Activated T-helper 1 cell treated with anti-CD3 and anti-CD28 coated beads, Interleukin-12 subunit alpha, Interleukin-12 subunit beta, Interleukin-2, Interleukin-4 antibody, amounts not matched to agents 30 ng/mL and 10 ng/mL and 1 ng/mL, durations not matched to agents 14 hours and 24 hours and 36 hours (primary cell): ENCODE data around the gene RERE. TPM values are rescaled to one million over a fixed set of nuclear protein-coding genes. Genes with fewer than 3 reads are reported as not detected.
"Not testable (repeated sequence)": the region's sequence is repeated elsewhere in the genome, so short reads cannot be mapped to it uniquely, and the experiment has no call there.

Experiments
- DNase-seq: peaks from one replicate; pipeline ENCODE4 v3.0.0; 2021; ENCODE audit warnings: low spot score
- H3K27ac Mint-ChIP-seq: one replicate; pipeline ENCODE4 v1.8.0; 2021; ENCODE audit warnings: mild to moderate bottlenecking, mixed read lengths
- H3K27me3 Mint-ChIP-seq: one replicate; pipeline ENCODE4 v1.8.0; 2022; ENCODE audit warnings: mild to moderate bottlenecking, moderate library complexity, mixed read lengths; ENCODE audit not compliant: insufficient read depth
- H3K36me3 Mint-ChIP-seq: one replicate; pipeline ENCODE4 v1.8.0; 2021; ENCODE audit warnings: low read depth, mixed read lengths
- H3K4me1 Mint-ChIP-seq: one replicate; pipeline ENCODE4 v1.8.0; 2021; ENCODE audit warnings: low read depth, mixed read lengths
- H3K4me3 Mint-ChIP-seq: one replicate; pipeline ENCODE4 v1.8.0; 2021; ENCODE audit warnings: mild to moderate bottlenecking, moderate library complexity, mixed read lengths
- H3K9me3 Mint-ChIP-seq: one replicate; pipeline ENCODE4 v1.8.0; 2021; ENCODE audit warnings: mixed read lengths
- intact Hi-C: fragments of 100-400 bp; cut with micrococcal nuclease; formaldehyde crosslinking; loops from one replicate; pipeline ENCODE4 v1.15.1; 2024
- total RNA-seq: library from RNA; stranded (reverse); gene quantifications from 2 replicates; pipeline ENCODE4 v1.2.3, GENCODE V29; 2022

RERE gene
- total RNA-seq, 1 donor from 2014 or later: 82.0 TPM

DNA sequence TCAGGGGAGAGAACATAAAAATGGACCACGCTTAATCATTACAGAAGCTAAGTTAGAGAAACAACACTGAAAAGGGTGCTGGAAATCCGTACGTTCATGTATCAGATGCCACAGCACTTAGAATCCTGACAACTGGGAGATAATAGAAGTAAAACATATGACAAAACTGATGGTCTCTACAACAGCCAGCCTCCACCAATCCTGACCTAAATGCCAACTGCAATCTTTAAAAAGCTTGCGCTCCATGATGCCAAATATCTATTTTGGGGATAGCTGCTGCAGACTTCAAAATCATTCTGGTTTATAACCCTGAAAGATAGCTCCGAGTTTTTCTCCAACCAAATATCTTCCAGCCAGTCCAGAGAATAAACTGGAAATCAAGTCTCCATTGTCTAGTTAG, 178.3 kb downstream of the RERE start:
- no peaks in the 10 kb centered on the region for H3K27me3 Mint-ChIP-seq
- intact Hi-C loops: no loop called here
- H3K9me3 Mint-ChIP-seq: no peaks in the 10 kb centered on the region
- no peak overlapping the region for H3K4me3 Mint-ChIP-seq
- DNase-seq: no peak
- H3K36me3 Mint-ChIP-seq: peaks cover 9% of the 10 kb centered on the region
- H3K4me1 Mint-ChIP-seq: peaks cover 17% of the 10 kb centered on the region
- no peak overlapping the region for H3K27ac Mint-ChIP-seq

DNA sequence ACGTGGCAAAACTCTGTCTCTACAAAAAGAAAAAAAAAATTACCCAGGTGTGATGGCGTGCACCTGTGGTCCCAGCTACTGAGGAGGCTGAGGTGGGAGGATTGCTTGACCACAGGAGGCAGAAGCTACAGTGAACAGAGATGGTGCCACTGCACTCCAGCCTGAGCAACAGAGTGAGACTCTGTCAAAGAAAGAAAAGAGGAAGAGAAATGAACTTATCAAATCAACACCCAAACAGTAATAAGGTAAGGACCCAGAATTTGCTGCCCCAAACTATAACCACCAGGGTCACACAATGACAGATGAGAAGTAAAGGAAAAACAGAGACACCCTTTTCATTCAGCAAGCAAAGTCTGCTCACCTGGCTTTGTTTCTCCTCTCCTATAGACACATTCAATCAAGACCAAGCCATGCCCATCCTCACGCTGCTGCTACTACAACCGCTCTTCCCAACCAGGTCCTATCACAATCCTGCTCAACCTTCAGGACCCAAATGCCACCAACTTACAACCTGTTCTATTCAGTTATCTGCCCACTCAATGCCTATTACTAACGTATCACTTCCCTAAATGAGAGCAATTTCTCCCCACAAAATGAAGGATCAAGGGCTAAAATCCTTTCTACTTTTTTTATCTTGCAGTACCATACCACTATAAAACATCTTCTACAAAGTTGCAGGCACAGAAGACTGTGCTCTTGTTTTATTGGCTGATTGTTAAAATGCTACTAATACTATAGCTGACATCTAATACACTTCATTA, 183.5 kb downstream of the RERE start:
- intact Hi-C loops: no loop called here
- DNase-seq: no peak

DNA sequence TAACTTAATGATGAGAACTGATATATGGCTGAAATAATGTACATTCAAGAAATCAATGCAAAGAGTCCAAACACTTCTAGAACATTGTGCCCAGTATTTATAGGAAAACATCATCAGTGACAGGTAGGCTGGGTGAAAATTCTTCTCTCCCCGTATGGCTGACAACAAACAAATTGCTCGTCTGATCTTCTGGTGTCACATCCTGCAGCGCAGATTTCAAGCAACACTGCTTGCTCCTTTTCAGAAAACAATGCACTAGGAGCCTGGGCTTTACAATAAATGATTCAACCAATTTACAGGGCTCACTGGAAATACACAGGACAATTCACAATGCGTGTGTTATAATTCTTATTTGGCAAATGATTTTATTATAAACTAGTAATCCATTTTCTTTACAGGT, 185.3 kb downstream of the RERE start:
- intact Hi-C loops: no loop called here
- peaks cover 9% of the 10 kb centered on the region for H3K36me3 Mint-ChIP-seq
- H3K27me3 Mint-ChIP-seq: no peaks in the 10 kb centered on the region
- no peak for DNase-seq
- no peak overlapping the region for H3K27ac Mint-ChIP-seq
- peaks cover 38% of the 10 kb centered on the region for H3K4me1 Mint-ChIP-seq
- no peak overlapping the region for H3K4me3 Mint-ChIP-seq
- no peaks in the 10 kb centered on the region for H3K9me3 Mint-ChIP-seq

More for the DNA sequence above, 183.5 kb downstream of the RERE start:
- peaks cover 9% of the 10 kb centered on the region for H3K36me3 Mint-ChIP-seq
- H3K27me3 Mint-ChIP-seq: no peaks in the 10 kb centered on the region
- peaks cover 36% of the 10 kb centered on the region for H3K4me1 Mint-ChIP-seq
- H3K27ac Mint-ChIP-seq: no peak overlapping the region
- no peaks in the 10 kb centered on the region for H3K9me3 Mint-ChIP-seq
- H3K4me3 Mint-ChIP-seq: no peak overlapping the region

DNA sequence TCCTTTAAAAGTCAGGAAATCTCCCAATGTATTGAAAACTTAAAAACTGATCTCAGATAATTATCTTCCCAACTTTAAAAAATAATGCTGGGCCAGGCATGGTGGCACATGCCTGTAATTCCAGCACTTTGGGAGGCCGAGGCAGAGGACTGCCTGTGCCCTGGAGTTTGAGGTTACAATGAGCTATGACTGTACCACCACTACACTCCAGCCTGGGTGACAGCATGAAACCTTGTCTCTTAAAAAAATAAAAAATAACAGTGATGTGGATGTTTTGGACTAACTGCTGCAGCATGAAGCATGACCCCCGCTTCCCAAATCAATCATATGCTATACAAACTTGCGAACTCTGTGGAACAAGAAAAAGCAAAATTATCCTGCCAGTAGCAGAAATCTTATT, 186.3 kb downstream of the RERE start:
- Mint-ChIP-seq H3K4me3 (no peak overlapping the region), H3K9me3 (no peaks in the 10 kb centered on the region), H3K27ac (no peak overlapping the region), H3K27me3 (no peaks in the 10 kb centered on the region), H3K4me1 (peaks cover 47% of the 10 kb centered on the region), H3K36me3 (peaks cover 9% of the 10 kb centered on the region)
- intact Hi-C loops: no loop called here
- no peak for DNase-seq

DNA sequence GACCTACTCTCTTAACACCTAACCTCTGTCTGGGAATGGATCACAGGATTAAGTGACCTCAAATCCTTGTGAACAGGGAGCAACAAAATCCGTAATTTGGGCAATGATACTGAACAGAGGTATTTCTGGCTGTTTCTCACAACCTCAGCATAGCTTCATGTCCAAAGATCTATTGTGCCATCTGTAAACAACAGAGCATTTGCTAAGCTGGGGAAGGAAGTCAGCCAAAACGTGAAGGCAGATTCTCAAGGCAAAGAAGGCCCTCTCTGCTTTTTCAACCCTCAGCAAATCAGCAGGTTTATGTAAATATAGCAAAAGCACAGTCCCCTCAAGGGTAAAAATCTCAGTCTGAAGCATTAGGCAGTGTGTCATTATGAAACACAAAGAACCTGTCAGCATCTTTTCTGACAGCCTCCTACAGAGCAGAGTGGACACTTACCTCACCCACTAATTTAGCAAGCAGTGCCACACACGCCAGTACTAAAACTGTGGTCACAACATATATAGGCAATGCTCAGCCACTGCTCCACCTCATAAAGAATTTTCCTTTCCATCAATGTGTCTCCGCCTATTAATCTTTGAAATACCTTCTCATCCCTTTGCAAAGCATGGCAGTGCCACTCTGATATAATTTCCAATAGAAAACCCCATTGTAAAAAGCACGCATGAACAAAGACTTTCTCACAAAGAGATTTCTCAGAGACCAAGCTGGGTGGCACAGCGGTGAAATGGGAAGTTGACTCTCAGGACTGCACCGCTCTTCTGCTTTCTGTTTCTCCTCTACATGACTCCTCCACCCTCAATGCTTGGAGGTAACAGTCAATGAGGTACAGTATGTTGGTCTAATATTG, 188.0 kb downstream of the RERE start:
- DNase-seq: no peak
- Mint-ChIP-seq H3K9me3 (no peaks in the 10 kb centered on the region), H3K36me3 (peaks cover 7% of the 10 kb centered on the region), H3K4me3 (no peak overlapping the region), H3K4me1 (peaks cover 62% of the 10 kb centered on the region), H3K27ac (peak overlapping the region; percentile 2), H3K27me3 (no peaks in the 10 kb centered on the region)
- intact Hi-C loops: loop anchor here (2.0 kb wide), 1 partner anchor 17 kb away; no protein-coding TSS in a partner anchor

DNA sequence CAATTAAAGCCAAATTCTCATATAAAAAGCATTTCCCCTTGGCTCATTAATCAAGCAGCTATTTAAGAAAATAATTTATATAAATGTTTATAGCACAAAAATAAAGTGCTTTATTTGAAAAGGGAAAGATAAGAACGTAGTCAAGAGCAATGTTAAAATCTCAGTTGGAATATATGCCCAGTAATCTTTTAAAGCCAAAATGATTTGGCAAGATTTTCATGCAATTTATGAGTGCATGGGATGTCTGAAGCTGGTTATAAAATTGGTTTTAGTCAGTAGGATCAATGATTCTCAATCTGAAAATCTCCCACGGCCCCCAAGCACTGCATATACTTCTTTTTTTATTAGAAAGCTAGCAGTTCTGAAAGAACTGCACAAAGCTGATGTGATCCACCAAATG, 188.8 kb downstream of the RERE start:
- Mint-ChIP-seq H3K27me3 (no peaks in the 10 kb centered on the region), H3K9me3 (no peaks in the 10 kb centered on the region), H3K4me3 (no peak overlapping the region), H3K27ac (no peak overlapping the region), H3K4me1 (peaks cover 62% of the 10 kb centered on the region), H3K36me3 (peaks cover 7% of the 10 kb centered on the region)
- DNase-seq: no peak
- intact Hi-C loops: loop anchor here (2.0 kb wide), 1 partner anchor 18 kb away; no protein-coding TSS in a partner anchor

DNA sequence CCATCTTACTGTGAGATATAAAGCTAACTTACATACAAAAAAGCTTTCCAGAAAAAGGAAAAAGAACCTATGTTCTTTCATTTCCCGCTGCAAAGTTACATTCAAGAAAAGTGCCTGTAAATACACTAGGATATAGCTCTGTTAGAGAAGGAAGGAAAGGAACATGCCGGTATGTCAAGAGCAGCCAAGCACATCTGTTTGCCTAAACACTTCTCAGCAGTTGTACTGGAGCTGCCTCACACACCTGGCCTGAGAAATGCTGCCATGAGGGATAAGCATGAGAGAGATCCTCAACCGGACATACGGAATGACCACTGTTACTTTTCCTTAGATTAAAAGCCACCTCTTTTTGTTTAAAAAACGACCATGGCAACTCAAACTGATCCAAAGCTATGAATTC, 189.7 kb downstream of the RERE start:
- no peak for DNase-seq
- H3K36me3 Mint-ChIP-seq: peaks cover 9% of the 10 kb centered on the region
- no peak overlapping the region for H3K27ac Mint-ChIP-seq
- no peaks in the 10 kb centered on the region for H3K9me3 Mint-ChIP-seq
- intact Hi-C loops: loop anchor here (2.0 kb wide), 1 partner anchor 19 kb away; no protein-coding TSS in a partner anchor
- no peak overlapping the region for H3K4me3 Mint-ChIP-seq
- H3K4me1 Mint-ChIP-seq: peaks cover 64% of the 10 kb centered on the region
- no peaks in the 10 kb centered on the region for H3K27me3 Mint-ChIP-seq

DNA sequence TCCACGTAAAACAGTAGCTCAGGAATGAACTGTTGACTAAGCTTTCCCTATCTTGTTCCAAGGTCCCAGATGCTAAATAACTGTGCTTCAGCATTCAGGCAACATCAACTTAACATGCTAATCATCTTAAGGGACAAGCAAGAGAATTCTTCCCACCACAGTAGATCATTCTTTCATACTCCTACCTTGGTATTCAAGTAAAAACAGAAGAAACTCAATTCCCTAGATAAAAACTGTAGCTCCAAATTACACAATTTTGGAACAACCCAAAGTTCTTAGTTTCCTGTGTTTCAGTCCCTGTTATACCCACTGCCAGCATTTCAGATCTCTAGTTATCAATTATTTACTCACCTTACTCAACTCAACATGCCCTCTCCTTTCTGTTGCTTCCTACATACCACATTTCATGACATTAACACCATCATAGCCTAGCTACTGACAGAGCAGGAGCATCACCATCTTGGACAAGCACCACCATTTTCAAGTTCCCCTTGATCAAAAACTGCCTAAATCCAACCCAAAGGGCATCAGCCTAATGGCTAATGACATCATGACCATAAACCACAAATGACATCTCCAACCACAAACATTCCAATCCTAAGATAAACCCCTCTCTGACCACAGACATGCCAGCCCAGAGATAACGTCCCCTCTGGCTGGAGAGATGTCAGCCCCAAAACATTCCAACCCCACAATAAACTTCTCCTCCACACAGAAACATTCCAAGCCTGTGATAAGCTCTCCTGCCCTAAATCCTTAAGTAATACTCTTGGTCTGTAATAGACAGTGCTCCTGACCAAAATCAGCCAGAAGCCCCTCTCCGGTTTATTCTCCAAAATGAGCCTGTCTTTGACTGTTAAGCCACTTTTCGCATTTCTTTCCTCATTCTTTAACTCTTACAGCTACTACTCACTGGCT, 191.2 kb downstream of the RERE start:
- intact Hi-C loops: no loop called here
- no peaks in the 10 kb centered on the region for H3K27me3 Mint-ChIP-seq
- peaks cover 55% of the 10 kb centered on the region for H3K4me1 Mint-ChIP-seq
- no peak overlapping the region for H3K4me3 Mint-ChIP-seq
- no peak overlapping the region for H3K27ac Mint-ChIP-seq
- no peaks in the 10 kb centered on the region for H3K9me3 Mint-ChIP-seq
- DNase-seq: no peak
- peaks cover 8% of the 10 kb centered on the region for H3K36me3 Mint-ChIP-seq

DNA sequence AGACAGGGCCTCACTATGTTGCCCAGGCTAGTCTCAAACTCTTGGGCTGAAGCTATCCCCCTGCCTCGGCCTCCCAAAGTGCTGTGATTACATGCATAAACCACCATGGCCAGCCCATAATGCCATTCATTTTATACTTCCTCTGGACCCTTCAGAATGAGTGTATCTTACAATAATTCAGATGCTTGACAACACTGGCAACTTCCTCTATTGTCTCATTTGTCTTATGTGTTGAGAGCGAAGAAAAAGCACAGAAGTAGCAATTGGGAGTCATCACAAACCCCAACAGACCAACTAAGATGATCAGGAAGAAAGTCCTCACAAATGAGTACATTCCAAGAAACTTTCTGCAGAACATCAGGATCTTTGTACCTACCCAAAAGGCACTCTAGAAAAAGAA, 191.9 kb downstream of the RERE start:
- H3K4me3 Mint-ChIP-seq: no peak overlapping the region
- intact Hi-C loops: no loop called here
- peaks cover 53% of the 10 kb centered on the region for H3K4me1 Mint-ChIP-seq
- DNase-seq: no peak
- no peak overlapping the region for H3K27ac Mint-ChIP-seq
- no peaks in the 10 kb centered on the region for H3K9me3 Mint-ChIP-seq
- no peaks in the 10 kb centered on the region for H3K27me3 Mint-ChIP-seq
- peaks cover 8% of the 10 kb centered on the region for H3K36me3 Mint-ChIP-seq

DNA sequence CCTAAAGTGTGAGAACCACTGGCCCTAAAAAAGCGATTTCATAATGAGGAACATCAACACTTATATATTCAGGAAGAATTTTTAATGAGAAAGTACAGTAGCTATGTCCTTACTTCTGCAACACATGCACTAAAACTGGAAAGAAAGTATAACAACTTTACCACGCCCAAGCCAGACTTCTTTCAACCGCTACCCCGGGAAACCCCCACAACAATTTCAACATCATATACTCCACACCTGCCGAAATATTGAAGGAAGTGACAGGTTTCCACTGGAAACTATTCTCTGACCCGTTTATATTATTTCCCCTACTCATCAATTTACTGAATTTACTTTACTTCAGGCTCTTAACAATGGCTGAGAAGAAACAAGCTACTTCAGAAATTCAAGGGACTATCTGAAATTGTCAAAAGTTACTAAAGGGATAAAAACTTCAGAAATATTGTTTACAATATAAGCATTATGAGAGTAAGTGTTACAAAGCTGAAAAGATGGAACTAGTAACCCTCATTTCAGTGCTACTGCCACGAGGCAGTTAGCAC, 193.7 kb downstream of the RERE start:
- intact Hi-C loops: loop anchor here (1.0 kb wide), 2 partner anchors 19 to 26 kb away; no protein-coding TSS in a partner anchor

DNA sequence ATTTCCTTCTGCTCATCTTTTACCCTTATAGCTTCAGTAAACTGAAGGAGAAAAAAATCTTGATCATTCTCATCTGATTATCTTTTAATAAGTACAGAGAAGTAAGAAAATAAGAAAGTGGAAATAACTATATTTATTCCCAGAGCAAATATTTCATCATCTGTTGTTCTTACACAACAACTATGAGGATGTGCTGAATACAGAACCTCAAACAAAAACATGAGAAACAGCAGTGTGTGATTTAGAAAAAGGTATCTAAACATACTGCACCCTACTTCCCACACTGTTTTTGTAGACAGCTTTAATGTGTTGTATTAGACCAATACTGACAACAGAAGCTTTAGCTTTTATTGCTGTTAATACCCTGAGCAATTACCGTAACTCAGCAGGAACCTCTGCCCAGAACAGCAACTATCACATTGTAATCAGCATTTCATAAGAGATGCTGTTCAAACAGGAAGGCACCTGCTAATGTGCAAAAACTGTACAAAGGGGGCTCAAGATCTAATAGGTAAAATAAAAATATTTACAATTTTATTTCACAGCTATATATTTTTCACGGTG, 195.6 kb downstream of the RERE start:
- H3K9me3 Mint-ChIP-seq, H3K27me3 Mint-ChIP-seq, DNase-seq, H3K27ac Mint-ChIP-seq, H3K36me3 Mint-ChIP-seq, intact Hi-C loops, H3K4me3 Mint-ChIP-seq: not testable (repeated sequence)
- H3K4me1 Mint-ChIP-seq: peaks cover 48% of the 10 kb centered on the region

More for the DNA sequence above, 193.7 kb downstream of the RERE start:
- not testable (repeated sequence) for H3K36me3 Mint-ChIP-seq, H3K9me3 Mint-ChIP-seq, H3K27me3 Mint-ChIP-seq
- peak; percentile 19 for DNase-seq
- Mint-ChIP-seq H3K27ac (peak overlapping the region; percentile 75), H3K4me3 (peak overlapping the region; percentile 6), H3K4me1 (peaks cover 42% of the 10 kb centered on the region)

DNA sequence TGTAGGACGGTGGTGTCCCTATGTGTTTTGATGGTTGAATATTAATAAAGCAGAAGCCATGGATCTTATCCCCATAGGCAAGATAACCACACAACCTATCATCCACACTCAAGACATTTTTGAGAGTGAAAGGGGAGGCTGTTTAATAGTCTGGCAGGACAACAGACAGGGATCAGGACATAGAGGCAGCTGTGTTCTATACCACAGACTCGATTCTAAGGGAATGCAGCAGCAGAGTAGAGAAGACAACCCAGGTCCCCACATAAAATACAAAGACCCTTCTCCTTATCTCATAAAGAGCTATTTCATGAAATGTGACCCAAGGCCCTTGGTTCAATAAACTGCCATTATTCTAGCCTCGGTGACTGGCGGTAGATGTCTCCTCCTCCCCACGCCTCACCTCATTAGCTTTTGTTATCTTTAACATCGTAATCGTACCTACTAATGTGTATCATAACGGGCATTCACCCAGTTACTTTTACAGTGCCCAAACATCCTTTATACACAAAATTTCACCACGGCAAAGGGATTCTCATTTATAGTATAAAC, 196.3 kb downstream of the RERE start:
- H3K4me1 Mint-ChIP-seq: peaks cover 41% of the 10 kb centered on the region
- intact Hi-C loops, H3K4me3 Mint-ChIP-seq, H3K9me3 Mint-ChIP-seq, DNase-seq, H3K36me3 Mint-ChIP-seq, H3K27ac Mint-ChIP-seq, H3K27me3 Mint-ChIP-seq: not testable (repeated sequence)
